KMS-11 (cell line): ENCODE results near the gene FAR2.

Experiments used
- H2AFZ ChIP-seq: fragments of 200-600 bp; sonication (generic); 2 replicates; pipeline ENCODE4 v1.6.1; 2016; ENCODE audit warnings: antibody characterized with exemption, mixed run types, low read depth
- H3K27ac ChIP-seq: fragments of 200-600 bp; sonication (generic); 2 replicates; pipeline ENCODE4 v1.6.1; 2016; ENCODE audit warnings: mild to moderate bottlenecking, mixed run types
- H3K27me3 ChIP-seq: fragments of 200-600 bp; sonication (generic); 2 replicates; pipeline ENCODE4 v1.6.1; 2017; ENCODE audit warnings: mild to moderate bottlenecking, low read depth, mixed run types, moderate library complexity; ENCODE audit not compliant: insufficient read depth
- H3K36me3 ChIP-seq: fragments of 200-600 bp; sonication (generic); 2 replicates; pipeline ENCODE4 v1.6.1; 2017; ENCODE audit warnings: mild to moderate bottlenecking, mixed run types; ENCODE audit not compliant: insufficient read depth
- H3K4me1 ChIP-seq: fragments of 200-600 bp; sonication (generic); 2 replicates; pipeline ENCODE4 v1.6.1; 2016; ENCODE audit warnings: mild to moderate bottlenecking, low read depth, mixed run types; ENCODE audit not compliant: poor library complexity, severe bottlenecking
- H3K4me2 ChIP-seq: fragments of 200-600 bp; sonication (generic); 2 replicates; pipeline ENCODE4 v1.7.0; 2016; ENCODE audit warnings: mild to moderate bottlenecking, mixed run types
- H3K4me3 ChIP-seq: fragments of 200-600 bp; sonication (generic); IDR thresholded peaks from 2 replicates; pipeline ENCODE4 v1.6.1; 2017; ENCODE audit warnings: low read depth, low read length, mixed read lengths; ENCODE audit not compliant: insufficient read depth
- H3K79me2 ChIP-seq: fragments of 200-600 bp; sonication (generic); 2 replicates; pipeline ENCODE4 v1.6.1; 2016; ENCODE audit warnings: low read depth, mixed run types; ENCODE audit not compliant: insufficient read depth
- H3K9ac ChIP-seq: fragments of 200-600 bp; sonication (generic); 2 replicates; pipeline ENCODE4 v1.6.1; 2016; ENCODE audit warnings: mild to moderate bottlenecking, mixed run types
- H4K20me1 ChIP-seq: fragments of 200-600 bp; sonication (generic); 2 replicates; pipeline ENCODE4 v1.6.1; 2016; ENCODE audit warnings: mild to moderate bottlenecking, mixed run types; ENCODE audit not compliant: insufficient read depth
- CTCF ChIP-seq: fragments of 200-600 bp; sonication (generic); conservative IDR thresholded peaks from 2 replicates; pipeline ENCODE4 v1.6.1; 2017; ENCODE audit warnings: low read depth, mild to moderate bottlenecking, antibody characterized with exemption, low read length, moderate library complexity, mixed read lengths

Gene FAR2

GRCh38 chr12:29216797-29217575 lies 67.9 kb downstream of the FAR2 start:
- no peaks in the 10 kb centered on the region for H3K79me2 ChIP-seq
- no peak overlapping the region for H3K9ac ChIP-seq
- H3K4me1 ChIP-seq: no peaks in the 10 kb centered on the region
- H3K4me3 ChIP-seq: no peak overlapping the region
- no peaks in the 10 kb centered on the region for H4K20me1 ChIP-seq
- H3K36me3 ChIP-seq: no peaks in the 10 kb centered on the region
- H3K27me3 ChIP-seq: no peaks in the 10 kb centered on the region
- no peak overlapping the region for H3K27ac ChIP-seq
- no peak for TF ChIP-seq CTCF
- H2AFZ ChIP-seq: no peak overlapping the region
- H3K4me2 ChIP-seq: no peak overlapping the region

DNA sequence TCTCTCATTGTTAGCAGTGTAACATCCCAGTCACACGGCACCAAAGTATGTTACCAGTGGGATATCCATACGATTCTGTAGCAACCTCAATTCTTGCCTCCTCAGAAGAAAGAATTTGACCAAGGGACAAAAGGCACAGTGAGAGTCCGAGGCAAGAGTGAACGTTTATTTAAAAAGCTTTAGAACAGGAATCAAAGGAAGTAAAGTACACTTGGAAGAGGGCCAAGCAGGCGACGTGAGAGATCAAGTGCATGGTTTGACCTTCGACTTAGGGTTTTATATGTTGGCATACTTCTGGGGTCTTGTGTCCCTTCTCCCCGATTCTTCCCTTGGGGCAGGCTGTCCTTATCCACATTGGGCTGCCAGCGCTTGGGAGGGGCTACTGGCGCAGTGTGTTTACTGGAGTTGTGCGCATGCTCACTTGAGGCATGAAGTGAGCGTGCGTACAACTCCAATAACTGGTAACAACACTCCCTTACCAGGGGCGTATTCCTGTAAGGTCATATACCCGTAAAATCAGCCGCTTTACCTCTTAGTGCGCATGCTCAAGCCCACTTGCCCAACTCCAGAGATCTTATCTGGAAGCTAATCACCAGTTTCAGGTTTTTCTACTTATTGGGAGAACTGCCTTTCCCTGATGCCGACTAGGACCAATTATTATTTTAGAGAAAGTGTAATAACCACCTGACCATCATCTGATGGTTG lies 71.7 kb downstream of the FAR2 start:
- TF ChIP-seq CTCF: no peak
- Histone ChIP-seq H3K9ac (no peak overlapping the region), H4K20me1 (no peaks in the 10 kb centered on the region), H3K27me3 (no peaks in the 10 kb centered on the region), H3K4me1 (no peaks in the 10 kb centered on the region), H3K27ac (no peak overlapping the region), H3K4me3 (no peak overlapping the region), H3K79me2 (no peaks in the 10 kb centered on the region), H2AFZ (no peak overlapping the region), H3K4me2 (no peak overlapping the region), H3K36me3 (no peaks in the 10 kb centered on the region)

GRCh38 chr12:29222200-29222599 lies 73.1 kb downstream of the FAR2 start:
- Histone ChIP-seq H3K4me1 (no peaks in the 10 kb centered on the region), H2AFZ (no peak overlapping the region)
- TF ChIP-seq CTCF: no peak

DNA sequence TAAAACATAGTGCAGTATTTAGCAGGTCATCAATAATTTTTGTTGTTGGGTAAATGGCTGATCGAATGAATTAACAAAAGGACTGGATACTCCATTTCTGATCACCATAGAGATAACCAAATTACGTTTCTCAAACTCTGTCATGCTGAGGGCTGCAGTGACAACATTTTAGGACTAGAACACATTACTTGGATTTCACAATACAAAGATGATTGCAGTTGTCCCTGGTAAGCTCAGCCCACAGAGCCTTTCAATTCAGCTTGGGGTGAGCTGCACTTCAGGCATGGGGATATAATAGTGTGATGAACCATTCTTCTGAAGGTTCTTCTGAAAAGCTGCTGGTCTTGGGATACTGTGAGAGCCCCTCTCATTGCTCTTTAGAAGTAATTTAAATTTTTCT lies 74.3 kb downstream of the FAR2 start:
- Histone ChIP-seq H4K20me1 (no peaks in the 10 kb centered on the region), H3K27me3 (no peaks in the 10 kb centered on the region), H3K79me2 (no peaks in the 10 kb centered on the region), H2AFZ (no peak overlapping the region), H3K36me3 (no peaks in the 10 kb centered on the region), H3K4me3 (no peak overlapping the region), H3K27ac (no peak overlapping the region), H3K9ac (no peak overlapping the region), H3K4me2 (no peak overlapping the region), H3K4me1 (no peaks in the 10 kb centered on the region)
- no peak for TF ChIP-seq CTCF

More at GRCh38 chr12:29222200-29222599, 73.1 kb downstream of the FAR2 start:
- no peak overlapping the region for H3K27ac ChIP-seq
- H3K79me2 ChIP-seq: no peaks in the 10 kb centered on the region
- H3K4me2 ChIP-seq: no peak overlapping the region
- no peaks in the 10 kb centered on the region for H4K20me1 ChIP-seq
- H3K9ac ChIP-seq: no peak overlapping the region
- no peaks in the 10 kb centered on the region for H3K27me3 ChIP-seq
- H3K36me3 ChIP-seq: no peaks in the 10 kb centered on the region
- no peak overlapping the region for H3K4me3 ChIP-seq
